ENCODE data around the gene PCDHGB6. TPM values are rescaled to one million over a fixed set of nuclear protein-coding genes. Genes with fewer than 3 reads are reported as not detected.
A peak's percentile ranks its signal among the peaks of the same experiment; 100 is the strongest.

The PCDHGB6 gene
- total RNA-seq, 1 experiment from 2014 or later: 6.0 TPM

DNA sequence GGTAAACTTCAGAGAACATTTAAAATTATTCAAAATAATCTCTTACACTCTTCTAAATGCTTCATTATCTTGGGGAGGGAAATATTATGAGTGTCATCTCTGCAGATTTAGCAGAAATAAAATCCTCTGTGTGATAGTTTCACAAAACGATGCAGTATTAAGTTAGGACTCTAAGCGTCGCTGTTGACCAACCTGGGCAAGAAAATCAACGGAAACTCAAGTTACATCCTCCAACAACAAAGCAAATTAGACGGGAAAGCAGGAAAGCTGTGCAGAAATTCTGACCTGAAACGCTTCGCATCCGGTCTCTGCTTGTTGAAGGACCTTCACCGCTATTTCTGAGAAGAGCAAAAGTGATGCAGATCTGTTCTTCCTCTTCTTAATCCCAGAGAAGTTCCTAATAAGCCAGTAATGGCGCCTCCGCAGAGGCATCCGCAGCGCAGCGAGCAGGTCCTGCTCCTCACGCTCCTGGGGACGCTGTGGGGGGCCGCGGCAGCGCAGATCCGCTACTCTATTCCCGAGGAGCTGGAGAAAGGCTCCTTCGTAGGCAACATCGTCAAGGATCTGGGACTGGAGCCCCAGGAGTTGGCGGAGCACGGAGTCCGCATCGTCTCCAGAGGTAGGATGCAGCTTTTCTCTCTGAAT lies 34.0 kb upstream of the PCDHGB6 start, which contains the start of gene PCDHGA6:
TSS of gene PCDHGA6 (plus strand) at position 219 of the 645 bp plus-strand sequence. CDS start at position 412, 193 bp downstream.
- no peaks in the 10 kb centered on the region for H3K27me3 ChIP-seq (ENCODE audit: insufficient read depth, low read length)
- Mint-ChIP-seq H3K36me3 (ENCODE audit: insufficient read depth in 1 of 3, low read depth in 3 of 3) (peaks cover 33 to 52% (median 50%) of the 10 kb centered on the region in 3 experiments), H3K4me1 (no peaks in the 10 kb centered on the region), H3K27ac (no peak within 1 kb of the TSS; a peak in 1 of 7 replicates), H3K4me3 (no peak within 1 kb of the TSS), H3K9me3 (peaks cover 57 to 69% of the 10 kb centered on the region in 2 experiments), H3K27me3 (ENCODE audit: low read depth) (peaks cover 9% of the 10 kb centered on the region)
- H3K18ac ChIP-seq (ENCODE audit: insufficient read length, low read depth, low read length): no peak within 1 kb of the TSS
- H3K9ac ChIP-seq (ENCODE audit: extremely low read depth, insufficient read length, low read length): no peak within 1 kb of the TSS
- no peak within 1 kb of the TSS for H3K14ac ChIP-seq (ENCODE audit: insufficient read depth, low read length)
- no peak within 1 kb of the TSS for H4K5ac ChIP-seq (ENCODE audit: insufficient read length, low read depth, low read length)
- H2BK12ac ChIP-seq (ENCODE audit: insufficient read length, low read depth, low read length): no peak within 1 kb of the TSS
- no peak within 1 kb of the TSS for H2BK20ac ChIP-seq (ENCODE audit: low read depth, low read length, poor library complexity, severe bottlenecking)
- no peaks in the 10 kb centered on the region for H3K79me1 ChIP-seq (ENCODE audit: insufficient read depth, low read depth, low read length, poor library complexity, severe bottlenecking)
- H4K8ac ChIP-seq (replicated peaks; ENCODE audit: insufficient read length, low read depth, low read length): no peak within 1 kb of the TSS
- H3K27ac ChIP-seq (ENCODE audit: insufficient read length, low read depth, low read length): no peak within 1 kb of the TSS
- H2BK5ac ChIP-seq (ENCODE audit: insufficient read length, low read length): no peak within 1 kb of the TSS
- no peak within 1 kb of the TSS for H2AK5ac ChIP-seq (ENCODE audit: insufficient read length, low read length)
- H3K4me2 ChIP-seq (ENCODE audit: insufficient read depth, insufficient read length, low read length): no peak within 1 kb of the TSS
- WGBS (ENCODE audit: extremely low coverage, insufficient read length, low lambda C conversion rate): no CpG with 5 or more reads among the region's 27 CpGs
- no peak within 1 kb of the TSS for H2AFZ ChIP-seq (ENCODE audit: low read length)
- peaks cover 34% of the 10 kb centered on the region for H3K9me3 ChIP-seq (ENCODE audit: control insufficient read depth, low read depth, low read length)
- H2BK120ac ChIP-seq (ENCODE audit: low read depth, low read length, poor library complexity, severe bottlenecking): no peak within 1 kb of the TSS
- no peak for DNase-seq
- no peak within 1 kb of the TSS for H3K56ac ChIP-seq (ENCODE audit: insufficient read length, low read depth, low read length)
- H3K4me1 ChIP-seq (ENCODE audit: insufficient read depth, low read length): no peaks in the 10 kb centered on the region
- no peak within 1 kb of the TSS for H4K91ac ChIP-seq (ENCODE audit: insufficient read length, low read depth, low read length)
- no peaks in the 10 kb centered on the region for H4K20me1 ChIP-seq (ENCODE audit: control insufficient read depth, insufficient read depth, insufficient read length)
- no peak within 1 kb of the TSS for H3K4ac ChIP-seq (ENCODE audit: low read depth, low read length)
- no peak within 1 kb of the TSS for H2BK15ac ChIP-seq (ENCODE audit: low read depth, low read length)
- no peak within 1 kb of the TSS for H3K23ac ChIP-seq (ENCODE audit: insufficient read length, low read depth, low read length)
- TF ChIP-seq, protein P1, sequence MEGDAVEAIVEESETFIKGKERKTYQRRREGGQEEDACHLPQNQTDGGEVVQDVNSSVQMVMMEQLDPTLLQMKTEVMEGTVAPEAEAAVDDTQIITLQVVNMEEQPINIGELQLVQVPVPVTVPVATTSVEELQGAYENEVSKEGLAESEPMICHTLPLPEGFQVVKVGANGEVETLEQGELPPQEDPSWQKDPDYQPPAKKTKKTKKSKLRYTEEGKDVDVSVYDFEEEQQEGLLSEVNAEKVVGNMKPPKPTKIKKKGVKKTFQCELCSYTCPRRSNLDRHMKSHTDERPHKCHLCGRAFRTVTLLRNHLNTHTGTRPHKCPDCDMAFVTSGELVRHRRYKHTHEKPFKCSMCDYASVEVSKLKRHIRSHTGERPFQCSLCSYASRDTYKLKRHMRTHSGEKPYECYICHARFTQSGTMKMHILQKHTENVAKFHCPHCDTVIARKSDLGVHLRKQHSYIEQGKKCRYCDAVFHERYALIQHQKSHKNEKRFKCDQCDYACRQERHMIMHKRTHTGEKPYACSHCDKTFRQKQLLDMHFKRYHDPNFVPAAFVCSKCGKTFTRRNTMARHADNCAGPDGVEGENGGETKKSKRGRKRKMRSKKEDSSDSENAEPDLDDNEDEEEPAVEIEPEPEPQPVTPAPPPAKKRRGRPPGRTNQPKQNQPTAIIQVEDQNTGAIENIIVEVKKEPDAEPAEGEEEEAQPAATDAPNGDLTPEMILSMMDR (conservative IDR thresholded peaks at IDR 0.05): peak; percentile 20; the same call in 1 of the 3 replicates
- no peaks in the 10 kb centered on the region for H3K79me2 ChIP-seq (ENCODE audit: insufficient read depth, low read length)
- no peak within 1 kb of the TSS for H3T11ph ChIP-seq (ENCODE audit: low read length)
- no peaks in the 10 kb centered on the region for H3K23me2 ChIP-seq (ENCODE audit: insufficient read length, low read depth, low read length, poor library complexity, severe bottlenecking)
